B cell (primary cell): ENCODE measurements around the gene SPTB.

Experiments used
- CTCF ChIP-seq: fragments of 200-600 bp; IDR thresholded peaks from one replicate; pipeline ENCODE4 v1.8.0; 2022; ENCODE audit warnings: antibody characterized with exemption, mild to moderate bottlenecking
- EZH2 ChIP-seq: IDR thresholded peaks from 2 replicates; pipeline ENCODE4 v1.6.1; 2012; ENCODE audit warnings: borderline replicate concordance, low read depth, mild to moderate bottlenecking, moderate library complexity, low read length; ENCODE audit not compliant: insufficient read depth, poor library complexity, severe bottlenecking

DNA sequence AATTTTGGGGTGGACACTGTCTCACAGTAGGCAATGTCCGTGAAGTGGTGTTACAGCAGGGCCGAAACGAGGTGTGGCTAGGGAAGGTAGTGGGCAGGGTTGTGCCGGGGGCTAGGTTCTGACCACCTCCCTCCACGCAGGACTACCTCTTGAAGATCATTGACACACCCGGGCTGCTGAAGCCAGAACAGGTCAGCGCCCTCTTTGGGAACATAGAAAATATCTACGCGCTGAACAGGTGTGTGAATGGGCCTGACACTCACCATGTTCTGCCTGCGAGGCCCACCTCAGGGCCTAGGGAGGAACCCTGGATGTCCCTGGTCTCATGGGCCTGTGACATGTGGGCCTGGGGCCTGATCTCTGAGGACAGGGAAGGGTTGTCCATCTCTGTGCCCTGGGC lies 150.9 kb downstream of the SPTB start:
- TF ChIP-seq CTCF, result no peak
- no peak for TF ChIP-seq EZH2
